Fibroblast of the aortic adventitia (primary cell): ENCODE measurements around the gene F5. TPM values are rescaled to one million over a fixed set of nuclear protein-coding genes. Genes with fewer than 3 reads are reported as not detected.

Source experiments
- DNase-seq: peaks from one replicate; pipeline ENCODE4 v3.0.0-alpha.2; 2010; ENCODE audit warnings: low read depth
- H3K4me3 ChIP-seq: 2 replicates; pipeline ENCODE4 v1.5.1; 2011; ENCODE audit warnings: low read depth, mild to moderate bottlenecking, control low read depth, low read length, moderate library complexity
- CTCF ChIP-seq: IDR thresholded peaks from 2 replicates; pipeline ENCODE4 v1.5.1; 2011; ENCODE audit warnings: mild to moderate bottlenecking, low read length, control low read depth, inconsistent platforms; ENCODE audit not compliant: insufficient read depth
- total RNA-seq: library from RNA; depleted of rRNA; stranded (reverse); fragments of >200 nt; gene quantifications from 2 replicates; pipeline ENCODE4 v1.2.3, GENCODE V29; 2012; ENCODE audit warnings: low replicate concordance

F5 gene
- total RNA-seq, 1 donor, result not detected

DNA sequence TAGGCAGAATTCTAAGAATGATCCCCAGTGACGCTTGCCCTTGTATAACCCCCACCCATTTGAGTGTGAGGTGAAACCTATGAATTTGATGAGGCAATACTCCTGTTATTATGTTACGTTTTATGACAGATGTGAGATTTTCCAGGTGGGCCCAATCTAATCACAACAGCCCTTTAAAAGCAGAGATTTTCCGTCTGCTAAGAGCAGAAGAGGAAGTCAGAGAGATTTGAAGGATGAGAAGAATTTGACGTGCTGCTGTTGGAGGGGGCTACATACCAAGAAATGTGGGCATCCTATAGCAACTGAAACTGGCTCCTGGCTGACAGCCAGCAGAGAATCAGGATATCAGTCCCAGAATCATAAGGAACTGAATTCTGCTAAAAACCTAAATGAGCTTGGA, 98.1 kb downstream of the F5 start:
- no peak for DNase-seq
- TF ChIP-seq CTCF, result no peak

GRCh38 chr1:169487561-169487960, 98.7 kb downstream of the F5 start:
- TF ChIP-seq CTCF, result no peak
- no peak for DNase-seq
- no peak overlapping the region for H3K4me3 ChIP-seq

More for the DNA sequence above, 98.1 kb downstream of the F5 start:
- H3K4me3 ChIP-seq, result no peak overlapping the region

GRCh38 chr1:169487133-169487532, 99.1 kb downstream of the F5 start:
- DNase-seq, result no peak
- no peak for TF ChIP-seq CTCF
- H3K4me3 ChIP-seq, result no peak overlapping the region

- peak overlapping the region; percentile 82 for H3K4me3 ChIP-seq
- TF ChIP-seq CTCF, result no peak
- DNase-seq, result peak; percentile 86
These were observed 99.8 kb downstream of the F5 start for GRCh38 chr1:169486281-169487051.

- DNase-seq, result peak; percentile 99
- peak; percentile 44 for TF ChIP-seq CTCF
- H3K4me3 ChIP-seq, result peak within 1 kb of the TSS; percentile 82
These were observed 100.6 kb downstream of the F5 start, which contains the start of gene SLC19A2 for GRCh38 chr1:169485431-169486280. TSS of gene SLC19A2 (minus strand) at chr1:169485944. CDS start at chr1:169485766, 178 bp downstream.

DNA sequence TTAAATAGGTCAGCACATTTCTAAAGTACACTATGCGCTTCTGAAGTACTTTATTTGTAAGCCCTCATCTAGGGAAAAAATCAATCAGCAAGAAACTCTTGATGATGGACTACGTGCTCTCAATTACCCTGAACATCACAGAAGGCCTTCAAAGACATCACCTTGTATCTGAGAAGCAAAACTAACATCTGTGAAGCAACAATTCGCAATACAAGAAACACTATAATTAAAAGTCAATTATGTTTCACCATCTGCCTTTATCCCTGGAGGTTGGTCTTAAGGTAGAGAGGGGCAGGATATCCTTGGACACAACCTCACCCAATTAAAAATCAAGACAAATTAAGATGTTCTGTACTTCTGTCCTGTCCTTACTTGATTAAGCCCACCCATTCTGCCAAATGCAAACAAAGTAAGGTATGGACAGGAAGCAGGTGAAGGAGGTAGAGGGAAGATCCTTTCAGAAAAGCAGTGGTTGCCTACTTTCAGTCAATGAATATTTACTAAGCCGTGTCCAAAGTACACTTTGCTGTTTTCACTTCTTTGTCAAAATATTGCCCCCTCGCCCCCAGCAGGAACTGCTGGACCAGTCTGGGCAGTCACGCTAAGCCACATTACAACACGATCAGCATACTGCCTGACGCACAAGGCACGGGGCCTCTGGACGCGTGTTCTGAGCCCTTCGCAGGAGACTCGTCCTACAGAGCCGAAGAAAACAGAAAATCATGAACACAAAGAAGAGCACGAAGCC, 101.4 kb downstream of the F5 start:
- no peak for TF ChIP-seq CTCF
- H3K4me3 ChIP-seq, result peak overlapping the region; percentile 82
- peak; percentile 78 for DNase-seq
